ENCODE results near the gene PMFBP1.

- no peak for TF ChIP-seq TCF7L2 (IDR thresholded peaks at IDR 0.05; ENCODE audit: borderline replicate concordance, extremely low read depth, insufficient read depth, insufficient read length)
- no peak for TF ChIP-seq SP1 (IDR thresholded peaks at IDR 0.05; ENCODE audit: low read depth)
- no peak for TF ChIP-seq CTCF (IDR thresholded peaks at IDR 0.05 in 2 of 3, conservative IDR thresholded peaks at IDR 0.05 in 1 of 3; ENCODE audit: borderline replicate concordance in 1 of 3, insufficient read depth in 1 of 3, low read depth in 2 of 3, low read length in 2 of 3)
- TF ChIP-seq POLR2A (IDR thresholded peaks at IDR 0.05; ENCODE audit: borderline replicate concordance, extremely low read depth, insufficient read depth, insufficient read length) = no peak
- TF ChIP-seq REST (IDR thresholded peaks at IDR 0.05; ENCODE audit: low read depth) = no peak
Measured at GRCh38 chr16:72134507-72134906, 37.4 kb downstream of the PMFBP1 start.

All from HCT116 (cell line).